Panc1 (cell line): ENCODE data around the gene B4GALNT4.
A peak's percentile ranks its signal among the peaks of the same experiment; 100 is the strongest.

Experiments
- CTCF ChIP-seq: fragments of 450-650 bp; IDR thresholded peaks from 2 replicates; pipeline ENCODE4 v1.5.1; 2017; ENCODE audit warnings: mild to moderate bottlenecking
- POLR2AphosphoS5 ChIP-seq: IDR thresholded peaks from 2 replicates; pipeline ENCODE4 v1.6.1; 2012; ENCODE audit warnings: mild to moderate bottlenecking, low read depth, low read length, moderate library complexity
- REST ChIP-seq, 2 experiments: IDR thresholded peaks; 2 replicates each; pipeline ENCODE4 v1.6.1; 2011 to 2012; ENCODE audit warnings: low read depth in 2 of 2, control low read depth in 1 of 2, low read length in 1 of 2, mild to moderate bottlenecking in 1 of 2, moderate library complexity in 1 of 2; ENCODE audit not compliant: insufficient read depth in 1 of 2
- SIN3A ChIP-seq: IDR thresholded peaks from 2 replicates; pipeline ENCODE4 v1.6.1; 2012; ENCODE audit warnings: low read depth, mild to moderate bottlenecking, low read length, moderate library complexity, borderline replicate concordance; ENCODE audit not compliant: insufficient read depth

- TF ChIP-seq REST (IDR thresholded peaks at IDR 0.05; ENCODE audit: insufficient read depth in 1 of 2, low read depth in 2 of 2, low read length in 1 of 2): no peak
- TF ChIP-seq CTCF: peak; percentile 68; the same call in 1 of the 2 replicates
- TF ChIP-seq POLR2AphosphoS5: peak; percentile 59; the same call in 1 of the 2 replicates
- TF ChIP-seq SIN3A: no peak
Measured at GRCh38 chr11:406796-407650, 37.7 kb downstream of the B4GALNT4 start.
